Inferior parietal cortex (tissue), 1 donor: ENCODE data around the gene SLC2A2.
"Not testable (repeated sequence)": the region's sequence is repeated elsewhere in the genome, so short reads cannot be mapped to it uniquely, and the experiment has no call there.

ENCODE experiments used
- DNase-seq: peaks from one replicate; pipeline ENCODE4 v3.0.0-alpha.2; 2016; ENCODE audit errors: extremely low spot score

SLC2A2 gene

DNA sequence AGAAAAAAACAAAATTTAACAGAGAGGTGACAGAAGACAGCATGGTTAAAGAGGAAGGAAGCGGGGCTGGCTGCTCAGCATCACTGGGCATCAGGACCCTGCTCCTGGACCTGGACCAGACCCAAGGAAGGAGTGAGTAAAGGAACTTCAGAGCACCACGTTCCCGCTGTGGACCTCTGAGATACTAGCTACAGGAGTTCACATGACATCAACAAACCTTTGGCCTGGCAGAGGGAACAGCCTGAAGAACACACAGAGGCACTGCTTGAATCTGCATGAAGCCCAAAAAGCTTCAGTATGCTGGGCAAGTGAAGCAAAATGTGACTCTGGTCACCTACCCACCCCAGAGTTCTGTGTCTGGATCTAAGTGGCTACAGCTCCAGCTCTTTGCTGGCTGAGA is 38.1 kb downstream of the SLC2A2 start:
- no peak for DNase-seq

DNA sequence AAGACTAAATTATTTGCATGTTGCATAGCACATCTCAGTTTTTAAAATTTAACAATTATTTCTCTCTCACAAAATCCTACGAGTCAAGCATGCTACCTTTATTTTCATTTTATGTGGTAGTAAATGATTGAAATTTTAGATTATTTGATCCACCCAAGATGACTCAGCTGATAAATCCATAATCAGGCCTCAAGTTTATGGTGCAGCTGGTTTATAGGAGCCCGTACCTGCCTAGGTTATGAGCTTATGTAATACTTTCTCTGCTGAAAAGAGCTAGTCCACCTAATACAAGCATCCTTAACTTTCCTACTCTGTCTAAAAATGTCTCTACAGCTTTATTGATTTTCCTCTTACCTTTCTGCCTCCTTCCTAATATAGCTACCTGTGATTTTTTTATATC is 41.2 kb downstream of the SLC2A2 start:
- no peak for DNase-seq

DNA sequence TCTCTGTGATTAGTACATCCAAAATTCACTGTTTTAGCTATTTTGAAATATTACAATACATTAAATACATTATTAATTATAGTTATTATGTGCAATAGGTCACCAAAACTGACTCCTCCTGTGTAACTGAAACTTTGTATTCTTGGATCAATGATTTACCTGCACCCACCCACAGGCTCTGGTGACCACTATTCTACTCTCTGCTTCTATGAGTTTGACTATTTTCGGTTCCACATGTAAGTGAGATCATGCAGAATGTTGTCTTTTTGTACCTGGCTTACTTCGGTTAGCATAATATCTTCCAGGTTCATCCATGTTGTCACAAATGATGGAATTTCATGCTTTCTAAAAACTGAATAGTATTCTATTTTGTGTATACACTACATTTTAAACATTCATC is 43.8 kb downstream of the SLC2A2 start:
- no peak for DNase-seq

GRCh38 chr3:170980399-170980798 is 46.1 kb downstream of the SLC2A2 start:
- DNase-seq: no peak

GRCh38 chr3:170977949-170978745 is 48.4 kb downstream of the SLC2A2 start:
- no peak for DNase-seq

DNA sequence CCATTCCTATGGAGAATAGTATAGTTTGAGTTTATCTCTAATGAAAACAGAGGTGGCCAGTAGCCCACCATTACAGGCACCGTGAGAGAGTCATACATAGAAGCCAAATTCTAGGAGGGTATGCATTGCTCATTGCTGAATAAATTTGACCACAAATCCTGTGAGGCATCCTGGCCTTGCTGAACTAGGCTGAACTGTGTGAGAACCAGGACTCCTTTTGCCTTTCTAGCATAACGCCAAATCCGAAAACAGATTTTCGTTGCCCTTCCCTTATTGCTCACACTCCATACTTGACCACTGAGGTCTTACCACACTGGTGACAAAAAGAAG is 50.4 kb downstream of the SLC2A2 start:
- no peak for DNase-seq

- no peak for DNase-seq
Measured at GRCh38 chr3:170975283-170976189, 51.0 kb downstream of the SLC2A2 start.

DNA sequence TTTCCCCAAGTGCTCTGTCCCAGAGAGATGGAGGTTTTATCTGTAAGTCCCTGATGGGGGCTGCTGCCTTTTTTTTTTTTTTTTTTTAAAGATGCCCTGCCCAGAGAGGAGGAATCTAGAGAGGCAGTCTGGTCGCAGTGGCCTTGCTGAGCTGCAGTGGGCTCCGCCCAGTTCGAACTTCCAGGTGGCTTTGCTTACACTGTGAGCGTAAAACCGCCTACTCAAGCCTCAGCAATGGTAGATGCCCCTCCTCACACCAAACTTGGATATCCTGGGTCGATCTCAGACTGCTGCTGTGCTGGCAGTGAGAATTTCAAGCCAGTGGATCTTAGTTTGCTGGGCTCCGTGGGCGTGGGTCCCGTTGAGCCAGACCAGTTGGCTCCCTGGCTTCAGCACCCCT is 51.6 kb downstream of the SLC2A2 start:
- DNase-seq: no peak

DNA sequence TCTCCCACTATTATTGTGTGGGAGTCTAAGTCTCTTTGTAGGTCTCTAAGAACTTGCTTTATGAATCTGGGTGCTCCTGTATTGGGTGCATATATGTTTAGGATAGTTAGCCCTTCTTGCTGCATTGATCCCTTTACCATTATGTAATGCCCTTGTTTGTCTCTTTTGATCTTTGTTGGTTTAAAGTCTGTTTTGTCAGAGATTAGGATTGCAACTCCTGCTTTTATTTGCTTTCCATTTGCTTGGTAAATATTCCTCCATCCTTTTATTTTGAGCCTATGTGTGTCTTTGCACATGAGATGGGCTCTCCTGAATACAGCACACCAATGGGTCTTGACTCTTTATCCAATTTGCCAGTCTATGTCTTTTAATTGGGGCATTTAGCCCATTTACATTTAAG is 53.6 kb downstream of the SLC2A2 start:
- DNase-seq: not testable (repeated sequence)

DNA sequence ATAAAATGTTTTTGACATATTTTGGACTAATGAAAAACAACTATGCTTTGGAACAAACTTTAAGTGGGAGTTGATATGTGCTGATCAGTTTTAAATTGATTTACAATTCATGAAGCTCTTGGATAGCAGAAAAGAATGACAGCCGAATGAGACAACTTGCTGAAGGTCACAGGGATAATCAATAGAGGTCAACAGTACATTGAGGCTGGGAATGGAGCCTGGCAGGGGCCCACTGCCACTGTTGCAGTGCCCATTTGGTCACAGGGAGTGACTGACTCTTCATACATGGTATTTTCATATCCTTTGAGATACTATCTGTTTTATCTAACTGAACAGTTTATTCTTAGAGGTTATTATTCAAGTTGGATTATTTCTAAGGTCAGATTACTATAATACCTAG is 59.4 kb downstream of the SLC2A2 start:
- DNase-seq: no peak

- no peak for DNase-seq
Measured at GRCh38 chr3:170966495-170966894, 60.0 kb downstream of the SLC2A2 start.

- DNase-seq: no peak
Measured at GRCh38 chr3:170962411-170962810, 64.1 kb downstream of the SLC2A2 start.

GRCh38 chr3:170961616-170962400 is 64.7 kb downstream of the SLC2A2 start:
- peak; percentile 87 for DNase-seq

- no peak for DNase-seq
Measured at GRCh38 chr3:170959457-170959856, 67.1 kb downstream of the SLC2A2 start.

GRCh38 chr3:170956647-170957046 is 69.9 kb downstream of the SLC2A2 start:
- no peak for DNase-seq

GRCh38 chr3:170953736-170954135 is 72.8 kb downstream of the SLC2A2 start:
- DNase-seq: peak; percentile 40

GRCh38 chr3:170953229-170953628 is 73.3 kb downstream of the SLC2A2 start:
- no peak for DNase-seq

GRCh38 chr3:170949211-170949610 is 77.3 kb downstream of the SLC2A2 start:
- no peak for DNase-seq

- DNase-seq: no peak
Measured at GRCh38 chr3:170947018-170947769, 79.3 kb downstream of the SLC2A2 start.
